ENCODE measurements around the gene LAPTM5.

Gene LAPTM5

GRCh38 chr1:30755746-30756145 lies 1.8 kb downstream of the LAPTM5 start:
- DNase-seq (ENCODE audit: low spot score): no peak

- DNase-seq (ENCODE audit: low spot score): no peak
Measured at GRCh38 chr1:30755334-30755733, 2.2 kb downstream of the LAPTM5 start.

DNA sequence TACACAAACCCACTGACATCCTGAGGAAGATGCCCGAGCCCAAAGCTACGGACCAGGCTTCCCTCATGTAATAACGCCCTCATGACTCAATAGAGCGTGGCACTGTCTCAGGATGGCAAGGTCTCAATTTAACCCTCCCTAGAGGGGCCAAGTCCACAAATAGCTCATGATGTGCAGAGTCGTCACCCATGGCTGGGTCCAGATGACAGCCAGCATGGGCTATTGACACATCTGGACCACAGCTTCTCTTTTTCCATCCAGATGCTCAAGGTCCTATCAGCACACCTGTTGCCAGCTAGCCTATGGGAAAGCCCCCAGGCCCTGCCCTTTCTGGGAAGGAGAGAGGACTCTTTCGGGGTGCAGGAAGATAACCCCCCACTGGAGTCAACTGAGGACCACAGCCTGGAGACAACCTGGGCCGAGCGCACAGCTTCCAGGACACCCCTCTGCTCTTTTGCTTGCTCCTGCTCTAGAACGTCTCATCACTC lies 2.8 kb downstream of the LAPTM5 start:
- no peak for DNase-seq (ENCODE audit: low spot score)

DNA sequence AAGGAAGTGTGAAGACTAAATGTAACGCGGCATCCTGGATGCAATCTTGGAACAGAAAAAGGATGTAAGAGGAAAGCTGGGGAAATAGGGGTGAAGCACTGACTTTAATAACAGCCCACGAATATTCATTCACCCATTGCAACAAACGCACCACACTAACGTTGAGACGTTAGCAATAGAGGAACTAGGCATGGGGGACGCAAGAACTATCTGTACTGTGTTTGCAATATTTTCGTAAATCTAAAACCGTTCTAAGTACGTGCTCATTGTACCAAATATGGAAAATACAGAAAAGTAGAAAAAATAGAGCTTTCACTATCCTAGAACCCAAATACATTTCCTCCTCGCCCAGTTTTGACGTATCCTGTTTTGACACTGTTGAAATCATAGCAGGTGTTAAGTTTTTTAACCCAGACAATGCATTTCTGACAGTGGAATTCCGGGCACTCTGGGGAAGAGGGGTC lies 3.9 kb downstream of the LAPTM5 start:
- DNase-seq (ENCODE audit: low spot score): no peak

DNA sequence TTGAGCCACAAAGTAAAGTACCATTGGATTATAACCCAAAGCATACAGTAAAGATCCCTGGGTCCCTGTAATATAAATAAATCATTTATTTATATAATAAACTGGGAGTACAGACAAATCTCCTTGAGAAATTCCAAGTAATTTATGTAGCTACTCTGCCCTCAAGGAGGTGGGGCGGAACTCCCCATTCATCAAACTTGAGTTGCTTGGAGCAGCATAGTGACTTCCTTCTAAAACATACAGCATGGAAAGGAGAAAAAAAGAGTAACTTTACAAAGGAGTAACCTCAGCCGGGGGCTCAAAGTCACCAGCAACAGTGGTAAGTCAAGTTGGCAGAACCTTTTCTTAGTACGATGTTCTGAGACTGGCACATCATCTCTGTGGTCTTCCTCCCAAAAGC lies 4.5 kb downstream of the LAPTM5 start:
- DNase-seq (ENCODE audit: low spot score): no peak

DNA sequence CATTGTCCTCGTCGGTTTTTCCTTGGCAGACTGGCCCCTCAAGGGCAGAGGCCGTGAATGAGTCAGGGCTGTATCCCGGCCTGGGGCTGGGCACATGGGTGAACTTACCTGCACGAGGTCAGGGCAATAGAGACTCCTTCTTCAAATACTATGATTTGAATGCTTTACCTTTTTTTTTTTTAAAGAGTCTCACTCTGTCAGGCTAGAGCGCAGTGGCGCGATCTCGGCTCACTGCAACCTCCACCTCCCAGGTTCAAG lies 5.0 kb downstream of the LAPTM5 start:
- no peak for DNase-seq (ENCODE audit: low spot score)

DNA sequence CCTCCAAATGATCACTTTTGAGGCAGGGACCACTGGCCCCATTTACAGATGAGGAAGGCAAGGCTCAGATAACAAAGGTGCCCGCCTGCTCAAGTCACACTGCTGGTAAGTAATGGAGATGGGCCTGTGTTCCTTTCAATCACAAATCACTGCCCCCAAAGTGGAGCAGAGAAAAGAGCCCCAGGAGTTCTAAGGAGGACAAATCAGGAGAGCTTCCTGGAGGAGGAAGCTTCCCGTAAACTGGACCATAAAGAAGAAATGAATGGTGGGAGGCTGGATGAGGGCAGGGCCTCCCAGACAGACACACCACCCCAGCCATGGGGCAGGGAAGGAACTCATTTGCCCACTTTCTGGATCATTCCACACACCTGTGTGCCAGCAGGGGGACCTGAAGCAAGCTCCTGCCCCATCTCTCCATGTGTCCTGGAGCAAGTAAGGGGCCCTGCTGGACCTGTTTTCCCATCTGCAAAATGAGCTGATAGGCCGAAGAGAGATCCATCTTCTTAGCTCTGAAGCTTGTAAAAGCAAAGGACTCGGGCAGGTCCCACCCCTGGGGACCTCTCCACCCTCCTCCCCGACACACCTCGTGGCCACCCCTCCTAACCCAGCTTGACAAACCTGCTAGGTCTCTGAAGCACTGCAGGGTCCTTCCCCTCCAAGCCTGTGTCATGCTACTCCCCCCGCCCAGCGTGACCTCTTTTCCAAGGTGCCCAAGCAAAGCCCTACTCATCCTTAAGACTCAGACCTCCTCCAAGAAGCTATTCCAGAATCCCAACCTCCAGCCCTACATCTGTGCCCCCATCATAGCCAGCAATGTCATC lies 5.5 kb downstream of the LAPTM5 start:
- DNase-seq (ENCODE audit: low spot score): no peak

DNA sequence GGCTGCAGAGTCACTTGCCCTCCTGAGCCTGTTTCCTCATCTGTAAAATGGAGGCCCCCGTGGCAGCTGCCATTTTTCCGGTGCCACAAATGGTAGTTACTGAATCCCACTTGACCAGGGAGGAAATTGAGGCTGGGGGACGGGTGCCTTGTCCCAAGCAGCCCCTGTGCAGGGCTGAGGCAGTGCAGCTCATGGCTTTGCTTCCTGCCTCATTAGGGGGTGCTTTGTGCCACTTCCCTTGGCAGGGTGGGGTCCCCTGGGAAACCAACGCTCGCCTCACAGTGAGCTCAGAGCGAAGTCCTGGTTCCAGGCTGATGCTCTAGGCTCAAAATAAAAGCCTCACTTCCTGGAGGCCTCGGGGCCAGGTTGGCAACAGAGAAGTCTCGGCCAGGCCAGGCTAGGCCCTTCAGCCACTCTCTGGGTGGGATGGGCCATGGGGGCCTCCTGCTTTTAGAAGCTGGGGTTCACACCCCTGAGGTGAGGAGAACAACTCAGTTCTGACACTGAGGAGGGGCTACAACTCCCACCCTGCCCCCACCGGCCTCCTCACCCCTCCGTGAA lies 6.8 kb downstream of the LAPTM5 start:
- DNase-seq (ENCODE audit: low spot score): no peak

DNA sequence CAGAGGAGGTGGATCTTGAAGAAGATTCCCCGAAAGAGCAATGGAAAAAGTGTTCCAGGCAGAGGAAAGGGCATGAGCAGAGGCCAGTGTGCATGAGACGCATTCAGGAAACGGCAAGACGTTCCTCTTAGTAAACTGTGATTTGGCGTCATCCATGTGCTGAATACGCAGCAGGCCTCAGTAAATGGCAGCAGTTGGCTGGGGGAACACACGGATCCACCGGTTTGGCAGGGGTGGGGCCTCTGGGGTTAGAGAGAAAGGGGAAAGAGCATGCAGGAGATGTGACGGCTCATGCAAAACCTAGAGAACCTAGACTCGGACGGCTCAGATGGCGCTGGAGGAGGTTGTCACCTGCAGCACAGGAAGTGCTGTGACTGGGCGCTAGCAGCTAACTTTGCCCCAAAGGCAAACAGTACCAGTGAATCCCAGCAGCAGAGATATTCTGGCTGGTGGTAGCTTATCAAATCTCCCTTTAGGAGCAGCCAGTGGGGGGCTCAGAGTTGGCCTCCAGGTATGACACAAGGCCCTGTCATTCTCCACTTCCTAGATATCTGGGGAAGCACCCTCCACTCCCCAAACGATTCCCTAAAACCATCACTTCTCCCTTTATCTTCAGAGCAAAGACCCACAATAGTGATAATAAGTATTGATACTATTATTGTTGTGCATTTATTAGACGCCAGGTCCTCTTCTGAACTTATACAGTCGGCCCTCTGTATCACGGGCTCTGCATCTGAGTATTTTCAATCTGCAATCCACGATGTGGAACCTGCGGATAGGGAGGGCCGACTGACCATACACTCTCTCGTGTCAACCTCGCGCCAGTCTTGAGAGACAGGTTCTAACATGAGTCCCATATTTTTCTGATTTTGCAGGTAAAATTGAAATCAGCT lies 7.6 kb downstream of the LAPTM5 start:
- no peak for DNase-seq (ENCODE audit: low spot score)

GRCh38 chr1:30748699-30749401 lies 8.7 kb downstream of the LAPTM5 start:
- no peak for DNase-seq (ENCODE audit: low spot score)

DNA sequence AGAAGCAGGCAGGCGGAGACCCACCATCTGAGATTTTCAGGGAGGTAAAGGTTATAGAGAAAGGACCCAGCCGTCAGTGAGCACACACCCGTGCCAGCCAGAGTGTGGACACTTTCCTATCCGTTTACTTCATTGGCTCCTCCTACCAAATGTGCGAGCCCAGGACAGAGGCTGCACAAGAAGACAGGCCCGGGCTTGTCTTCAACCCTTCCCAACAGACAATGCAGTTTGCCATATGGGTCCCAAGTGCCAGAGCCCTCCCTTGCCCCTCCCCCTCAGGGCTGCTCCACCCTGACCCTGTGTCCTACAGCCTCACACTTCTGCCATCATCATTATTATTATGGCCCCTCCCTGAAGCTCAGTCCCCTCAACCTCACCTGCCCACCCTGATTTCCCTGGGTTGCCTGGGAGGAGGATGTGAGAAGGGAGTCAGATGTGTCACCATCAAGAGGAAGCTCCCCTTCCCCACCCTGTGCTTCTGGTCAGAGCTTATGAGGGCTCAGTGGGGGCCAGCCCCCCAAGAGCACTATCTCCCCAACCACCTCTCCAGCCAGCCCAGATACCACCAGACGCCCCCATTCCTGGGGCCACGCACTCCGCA lies 9.4 kb downstream of the LAPTM5 start:
- no peak for DNase-seq (ENCODE audit: low spot score)

DNA sequence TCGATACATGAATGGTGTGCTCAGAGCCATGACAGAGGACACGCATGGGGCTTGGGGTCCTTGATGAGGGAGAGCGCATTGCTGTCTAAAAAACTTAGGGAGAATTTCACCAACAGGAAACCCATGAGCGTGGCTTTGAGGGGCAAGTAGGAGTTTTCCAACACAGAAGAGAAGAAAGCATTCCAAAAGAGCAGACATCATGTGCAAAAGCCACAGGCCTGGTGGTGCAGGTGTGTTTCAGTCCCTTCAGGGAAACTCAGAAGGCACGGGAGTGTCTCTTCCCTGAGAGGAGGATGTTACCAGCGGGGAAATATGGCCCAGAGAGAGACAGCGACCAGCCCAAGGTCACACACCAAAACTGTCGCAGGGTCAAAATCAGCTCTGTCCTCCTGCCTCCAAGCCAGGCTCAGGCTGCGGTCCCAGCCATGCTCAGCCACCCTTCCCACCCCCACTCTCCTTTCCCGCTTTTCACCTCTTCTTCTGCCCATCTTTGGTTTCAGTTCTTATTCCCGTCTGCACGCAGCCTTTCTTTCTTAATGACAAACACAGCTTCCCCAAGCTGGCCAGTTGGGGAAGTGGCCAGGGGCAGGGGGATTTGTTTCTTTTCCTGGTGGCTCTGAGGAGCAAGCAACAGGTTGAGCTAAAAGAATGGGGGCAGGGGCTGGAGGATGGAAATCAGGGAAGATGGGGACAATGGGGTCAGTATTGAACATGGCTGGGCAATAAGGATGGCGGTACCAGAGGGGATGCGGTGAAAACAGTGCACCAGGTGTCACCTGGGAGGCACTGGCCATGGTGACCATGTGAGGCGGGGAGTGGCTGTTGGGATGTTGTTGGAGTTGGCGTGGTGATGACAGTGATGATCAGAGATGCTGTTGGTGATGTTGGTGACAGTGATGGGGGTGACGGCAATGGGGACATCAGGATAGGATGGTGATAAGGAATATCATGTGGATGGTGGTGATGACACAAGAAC lies 10.3 kb downstream of the LAPTM5 start:
- no peak for DNase-seq (ENCODE audit: low spot score)

GRCh38 chr1:30746212-30747032 lies 11.2 kb downstream of the LAPTM5 start:
- DNase-seq (ENCODE audit: low spot score): no peak

DNA sequence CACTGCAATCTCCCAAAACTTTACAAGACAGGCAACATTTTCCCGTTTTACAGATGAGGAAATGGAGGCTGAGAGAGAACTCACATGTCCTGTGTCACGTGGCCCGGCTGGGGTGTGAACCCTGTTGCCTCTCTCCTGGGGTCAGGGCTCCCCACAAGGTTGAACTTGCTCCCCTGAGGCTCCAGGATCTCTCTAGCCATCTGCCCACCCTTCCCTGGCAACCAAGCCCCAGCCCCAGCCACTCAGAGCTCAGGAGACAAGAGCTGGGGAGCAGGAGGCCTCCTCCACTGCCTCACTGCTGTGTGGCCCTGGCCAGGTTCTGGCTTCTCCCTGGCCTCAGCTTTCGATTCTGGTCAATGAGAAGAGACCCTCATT lies 11.8 kb downstream of the LAPTM5 start:
- no peak for DNase-seq (ENCODE audit: low spot score)

- no peak for DNase-seq (ENCODE audit: low spot score)
Measured at GRCh38 chr1:30745156-30745833, 12.3 kb downstream of the LAPTM5 start.

DNA sequence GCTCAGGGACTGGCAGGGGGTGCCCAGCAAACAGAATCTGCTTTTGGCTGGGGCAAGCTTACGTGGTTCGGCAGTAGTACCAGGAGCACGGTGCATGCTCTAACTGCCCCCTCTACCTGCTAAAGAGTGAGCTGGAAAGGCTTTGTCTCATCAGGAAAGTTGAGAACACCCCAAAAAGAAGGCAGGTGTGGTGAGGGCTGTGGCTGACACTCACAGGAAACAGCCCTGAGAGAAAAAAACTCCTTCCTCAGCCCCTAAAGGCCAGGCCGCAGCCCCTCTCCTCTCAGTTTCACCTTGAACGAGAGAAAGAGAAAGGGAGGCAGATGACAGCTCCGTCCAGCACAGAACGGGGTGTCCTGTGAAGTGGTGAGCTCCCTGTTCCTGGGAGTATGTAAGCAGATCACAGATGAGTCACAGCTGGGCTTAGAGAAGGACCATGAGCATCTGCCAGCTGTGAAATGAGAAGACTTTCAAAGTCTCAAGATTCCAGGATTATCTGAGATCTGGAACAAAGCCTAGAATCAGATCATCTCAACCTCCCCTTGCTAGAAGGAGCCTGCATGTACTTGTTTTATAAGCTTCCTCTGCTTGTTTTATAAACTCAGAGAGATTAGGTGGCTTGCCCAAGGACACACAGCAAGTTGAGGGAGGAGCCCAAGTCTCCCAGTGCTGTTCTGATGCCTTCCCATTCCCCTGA lies 13.4 kb downstream of the LAPTM5 start:
- no peak for DNase-seq (ENCODE audit: low spot score)

DNA sequence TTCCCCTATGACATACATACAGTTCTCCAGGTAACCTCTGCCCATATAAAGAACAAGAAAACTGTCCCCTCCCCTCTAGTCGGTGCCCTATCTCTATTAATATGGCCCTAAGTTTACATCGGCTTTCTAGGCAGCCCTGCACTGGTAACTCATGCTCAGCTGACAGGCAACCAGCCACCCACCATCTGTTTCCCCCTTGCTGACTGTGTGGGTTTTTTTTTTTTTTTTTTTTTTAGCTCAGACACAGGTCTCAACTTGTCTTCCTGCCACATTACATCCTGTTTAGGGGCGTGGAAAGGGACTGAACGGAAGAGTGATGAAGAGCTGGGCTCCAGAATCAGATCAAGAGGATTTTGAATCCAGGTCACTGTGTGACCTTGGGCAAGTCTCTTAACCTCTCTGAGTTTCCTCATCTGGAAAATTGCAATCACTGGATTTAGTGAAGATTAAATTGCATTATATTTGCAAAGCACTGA lies 14.0 kb downstream of the LAPTM5 start:
- DNase-seq (ENCODE audit: low spot score): no peak

DNA sequence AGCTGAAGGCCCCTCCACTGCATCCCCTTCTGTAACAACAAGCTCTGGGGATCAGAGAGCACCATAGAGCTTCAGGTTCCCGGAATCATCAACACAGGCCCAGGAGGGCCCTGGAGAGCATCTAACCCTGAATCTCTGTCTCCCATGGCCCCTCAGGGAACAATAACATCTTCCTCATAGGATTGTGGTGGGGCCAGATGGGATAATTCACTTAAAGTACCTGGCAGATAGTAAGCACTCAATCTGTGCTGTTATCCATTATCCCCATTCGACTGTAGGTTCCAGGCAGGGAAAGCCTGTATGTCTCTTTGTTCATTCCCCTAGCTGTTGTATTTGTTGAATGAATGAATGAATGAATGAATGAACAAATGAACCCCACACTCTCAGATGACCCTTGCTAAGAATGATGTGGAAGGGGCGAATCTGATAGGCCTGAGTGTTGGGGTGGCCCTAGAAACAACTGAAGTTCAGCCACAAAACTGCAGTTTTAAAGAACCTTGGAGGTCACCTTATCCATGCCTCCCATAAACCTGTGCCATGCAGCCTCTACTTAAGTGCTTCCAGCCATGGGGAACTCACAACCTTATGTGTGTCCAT lies 14.5 kb downstream of the LAPTM5 start:
- DNase-seq (ENCODE audit: low spot score): no peak
